Endothelial cell of umbilical vein (primary cell): ENCODE measurements around the gene OR52B2. TPM values are rescaled to one million over a fixed set of nuclear protein-coding genes. Genes with fewer than 3 reads are reported as not detected.

Experiments used
- BruUV-seq: library from RNA; stranded (reverse); fragments of 400-500 nt; replicated peaks from 2 replicates; lab custom pipeline; 2021; lab: Mats Ljungman, UMichigan
- CTCF ChIA-PET: fragments of 300-600, 350-600 bp; sonication (Branson Sonifier 250); formaldehyde crosslinking; loops from one replicate; lab custom pipeline; 2021; ENCODE audit warnings: antibody characterized with exemption, inconsistent platforms; lab: Charles Lee
- POLR2A ChIA-PET: fragments of 300-600, 350-600 bp; sonication (Branson Sonifier 250); formaldehyde crosslinking; loops from one replicate; lab custom pipeline; 2021; ENCODE audit warnings: antibody characterized with exemption, inconsistent platforms; lab: Charles Lee
- DNase-seq: peaks from one replicate; pipeline ENCODE4 v3.0.0-alpha.2; 2011; ENCODE audit warnings: low read depth, low spot score
- FAIRE-seq: peaks from 2 replicates; lab custom pipeline; 2011; peaks lifted over from hg19 to GRCh38; lab: Jason Lieb, UNC
- H2AFZ ChIP-seq: 2 replicates; pipeline ENCODE4 v1.6.0; 2012; ENCODE audit warnings: low read depth, low read length, control low read depth, inconsistent platforms
- H3K27ac ChIP-seq: 2 replicates; pipeline ENCODE4 v1.5.1; 2011; ENCODE audit warnings: low read depth, mild to moderate bottlenecking, control low read depth, low read length, moderate library complexity; ENCODE audit not compliant: insufficient read depth
- H3K27me3 ChIP-seq, 2 experiments: 2 replicates each; pipeline versions ENCODE4 v1.6.0 to v1.6.1; 2011; ENCODE audit warnings: low read length in 2 of 2, mixed read lengths in 1 of 2; ENCODE audit not compliant: control insufficient read depth in 2 of 2, insufficient read depth in 2 of 2
- H3K36me3 ChIP-seq, 2 experiments: 2 replicates in 1 of 2; 3 replicates in 1 of 2; pipeline ENCODE4 v1.5.1; 2011; ENCODE audit warnings: low read length in 2 of 2, mild to moderate bottlenecking in 1 of 2, moderate library complexity in 1 of 2; ENCODE audit not compliant: control insufficient read depth in 2 of 2, insufficient read depth in 2 of 2; ENCODE audit errors: extremely low read depth in 1 of 2
- H3K4me1 ChIP-seq: 3 replicates; pipeline ENCODE4 v1.5.1; 2011; ENCODE audit warnings: mild to moderate bottlenecking, low read length; ENCODE audit not compliant: control insufficient read depth, insufficient read depth; ENCODE audit errors: extremely low read depth
- H3K4me2 ChIP-seq: 2 replicates; pipeline ENCODE4 v1.6.1; 2011; ENCODE audit warnings: low read length, control low read depth, mixed read lengths; ENCODE audit not compliant: insufficient read depth
- H3K4me3 ChIP-seq, 3 experiments: fragments of 200-600 bp in 1 of 3; sonication (generic), shearing (Covaris generic) in 1 of 3; replicated peaks in 1 of 3; 2 replicates each; pipeline ENCODE4 v1.5.1; 2011 to 2016; ENCODE audit warnings: control low read depth in 3 of 3, low read length in 3 of 3, mild to moderate bottlenecking in 2 of 3, inconsistent platforms in 1 of 3, low read depth in 1 of 3, moderate library complexity in 1 of 3; ENCODE audit not compliant: insufficient read depth in 1 of 3
- H3K79me2 ChIP-seq: 2 replicates; pipeline ENCODE4 v1.6.0; 2012; ENCODE audit warnings: low read length, inconsistent platforms; ENCODE audit not compliant: control insufficient read depth, insufficient read depth
- H3K9ac ChIP-seq: replicated peaks from 2 replicates; pipeline ENCODE3; 2011; ENCODE audit warnings: low read length, control low read depth; ENCODE audit not compliant: insufficient read depth; ENCODE audit errors: extremely low read depth
- H3K9me1 ChIP-seq: replicated peaks from 3 replicates; pipeline ENCODE4 v1.6.0; 2011; ENCODE audit warnings: mild to moderate bottlenecking, low read length; ENCODE audit not compliant: control insufficient read depth, insufficient read depth; ENCODE audit errors: extremely low read depth
- H3K9me3 ChIP-seq: replicated peaks from 2 replicates; pipeline ENCODE4 v1.5.1; 2012; ENCODE audit warnings: low read length, inconsistent platforms; ENCODE audit not compliant: control insufficient read depth, insufficient read depth
- H4K20me1 ChIP-seq: replicated peaks from 2 replicates; pipeline ENCODE3; 2011; ENCODE audit warnings: mild to moderate bottlenecking, low read length; ENCODE audit not compliant: control insufficient read depth, insufficient read depth; ENCODE audit errors: extremely low read depth
- EZH2 ChIP-seq: IDR thresholded peaks from 2 replicates; pipeline ENCODE4 v1.6.1; 2012; ENCODE audit warnings: borderline replicate concordance, low read depth, mild to moderate bottlenecking, moderate library complexity, low read length, inconsistent platforms; ENCODE audit not compliant: severe bottlenecking
- FOS ChIP-seq: IDR thresholded peaks from 2 replicates; pipeline ENCODE4 v1.6.1; 2011; ENCODE audit warnings: mild to moderate bottlenecking, low read length, moderate library complexity, borderline replicate concordance; ENCODE audit not compliant: insufficient read depth
- GATA2 ChIP-seq: IDR thresholded peaks from 2 replicates; pipeline ENCODE4 v1.7.0; 2011; ENCODE audit warnings: low read depth, mild to moderate bottlenecking, moderate library complexity, mixed read lengths, low read length; ENCODE audit not compliant: insufficient read length, insufficient read depth
- JUN ChIP-seq: IDR thresholded peaks from 2 replicates; pipeline ENCODE4 v1.6.1; 2011; ENCODE audit warnings: borderline replicate concordance, low read depth; ENCODE audit not compliant: insufficient read length, insufficient read depth
- MYC ChIP-seq: IDR thresholded peaks from one replicate; pipeline ENCODE4 v1.6.1; 2011; ENCODE audit warnings: mild to moderate bottlenecking, low read depth, low read length
- POLR2A ChIP-seq: IDR thresholded peaks from 2 replicates; pipeline ENCODE4 v1.6.1; 2012; ENCODE audit warnings: low read depth, mild to moderate bottlenecking, control low read depth, low read length
- POLR2AphosphoS5 ChIP-seq: IDR thresholded peaks from 2 replicates; pipeline ENCODE4 v1.6.1; 2012; ENCODE audit warnings: low read depth, mild to moderate bottlenecking, control low read depth, low read length, moderate library complexity; ENCODE audit not compliant: insufficient read depth
- dilution Hi-C: fragments of 300-500 bp; cut with MboI; formaldehyde crosslinking; loops from one replicate; pipeline ENCODE4 v1.15.0; 2019; ENCODE audit warnings: low sequenced_read_pairs; ENCODE audit not compliant: extremely low pct_ligation_motif_present
- intact Hi-C: fragments of 100-400 bp; cut with micrococcal nuclease; formaldehyde crosslinking; loops from one replicate; pipeline ENCODE4 v1.10.0; 2022
- polyA plus RNA-seq, 4 experiments: library from polyadenylated mRNA; depleted of rRNA in 3 of 4; stranded (reverse) in 3 of 4; unstranded in 1 of 4; fragments of >200 nt; gene quantifications; 2 replicates each; pipeline versions ENCODE4 v1.2.1 to v1.2.3, GENCODE V29; 2011 to 2012; ENCODE audit warnings: missing spikeins in 1 of 4
- total RNA-seq: library from RNA; stranded (reverse); gene quantifications from 2 replicates; pipeline ENCODE4 v1.2.3, GENCODE V29; 2021
- TF ChIP-seq, protein P1 (sequence below), 2 donors: IDR thresholded peaks; 1 replicate in 1 of 2; 2 replicates in 1 of 2; pipeline ENCODE4 v1.5.1; 2011; ENCODE audit warnings: low read length in 2 of 2, mild to moderate bottlenecking in 2 of 2, moderate library complexity in 2 of 2, control low read depth in 1 of 2, inconsistent platforms in 1 of 2, low read depth in 1 of 2; ENCODE audit not compliant: insufficient read depth in 1 of 2; ENCODE audit errors: extremely low read depth in 1 of 2
- TF ChIP-seq, protein P2 (sequence below): IDR thresholded peaks from 2 replicates; pipeline ENCODE4 v1.6.1; 2011; ENCODE audit not compliant: insufficient read depth, insufficient read length

OR52B2 gene
- total and polyA plus RNA-seq, 2 donors (not counting 3 experiments of a cell fraction or from before 2014, with no cell fraction given): not detected

DNA sequence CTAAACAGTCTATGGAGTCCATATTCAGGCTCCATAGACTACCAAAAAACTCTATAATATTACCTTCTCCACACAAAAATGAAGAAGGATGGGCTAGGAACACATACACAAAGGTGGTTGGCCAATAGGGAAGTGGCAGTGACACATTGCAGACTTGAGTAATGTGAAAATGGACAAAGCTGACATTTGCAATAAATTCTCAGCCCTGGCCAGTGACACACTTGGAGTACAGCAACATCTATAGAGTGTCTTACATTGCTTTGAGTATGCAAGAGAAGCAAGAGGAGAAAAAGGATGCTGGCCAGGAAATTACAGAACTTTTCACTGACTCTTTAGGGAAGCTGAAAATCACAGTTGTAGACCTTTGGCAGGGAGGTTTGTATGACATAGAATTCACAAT is 21.6 kb upstream of the OR52B2 start:
- BruUV-seq: no TSS peak
- H3K36me3 ChIP-seq: no peaks in the 10 kb centered on the region
- H3K4me3 ChIP-seq: no peak overlapping the region
- TF ChIP-seq FOS: no peak
- no peak for TF ChIP-seq EZH2
- TF ChIP-seq POLR2A: no peak
- TF ChIP-seq JUN: no peak
- no peak for TF ChIP-seq MYC
- TF ChIP-seq, protein P1, sequence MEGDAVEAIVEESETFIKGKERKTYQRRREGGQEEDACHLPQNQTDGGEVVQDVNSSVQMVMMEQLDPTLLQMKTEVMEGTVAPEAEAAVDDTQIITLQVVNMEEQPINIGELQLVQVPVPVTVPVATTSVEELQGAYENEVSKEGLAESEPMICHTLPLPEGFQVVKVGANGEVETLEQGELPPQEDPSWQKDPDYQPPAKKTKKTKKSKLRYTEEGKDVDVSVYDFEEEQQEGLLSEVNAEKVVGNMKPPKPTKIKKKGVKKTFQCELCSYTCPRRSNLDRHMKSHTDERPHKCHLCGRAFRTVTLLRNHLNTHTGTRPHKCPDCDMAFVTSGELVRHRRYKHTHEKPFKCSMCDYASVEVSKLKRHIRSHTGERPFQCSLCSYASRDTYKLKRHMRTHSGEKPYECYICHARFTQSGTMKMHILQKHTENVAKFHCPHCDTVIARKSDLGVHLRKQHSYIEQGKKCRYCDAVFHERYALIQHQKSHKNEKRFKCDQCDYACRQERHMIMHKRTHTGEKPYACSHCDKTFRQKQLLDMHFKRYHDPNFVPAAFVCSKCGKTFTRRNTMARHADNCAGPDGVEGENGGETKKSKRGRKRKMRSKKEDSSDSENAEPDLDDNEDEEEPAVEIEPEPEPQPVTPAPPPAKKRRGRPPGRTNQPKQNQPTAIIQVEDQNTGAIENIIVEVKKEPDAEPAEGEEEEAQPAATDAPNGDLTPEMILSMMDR (IDR thresholded peaks at IDR 0.05; ENCODE audit: extremely low read depth in 1 of 2, insufficient read depth in 1 of 2, low read depth in 1 of 2, low read length in 2 of 2): no peak
- no peak for TF ChIP-seq POLR2AphosphoS5
- TF ChIP-seq, protein P2, sequence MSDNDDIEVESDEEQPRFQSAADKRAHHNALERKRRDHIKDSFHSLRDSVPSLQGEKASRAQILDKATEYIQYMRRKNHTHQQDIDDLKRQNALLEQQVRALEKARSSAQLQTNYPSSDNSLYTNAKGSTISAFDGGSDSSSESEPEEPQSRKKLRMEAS: no peak
- TF ChIP-seq GATA2: no peak
- POLR2A ChIA-PET: no interaction called here
- dilution Hi-C loops: no loop called here
- no peak overlapping the region for H3K27ac ChIP-seq
- no peaks in the 10 kb centered on the region for H4K20me1 ChIP-seq
- no peak overlapping the region for H3K4me2 ChIP-seq
- DNase-seq (no peak), FAIRE-seq (no peak)
- H2AFZ ChIP-seq: no peak overlapping the region
- no peaks in the 10 kb centered on the region for H3K9me1 ChIP-seq
- peaks cover 0 to 5% of the 10 kb centered on the region in 2 experiments for H3K27me3 ChIP-seq
- H3K9me3 ChIP-seq: no peaks in the 10 kb centered on the region
- H3K79me2 ChIP-seq: no peaks in the 10 kb centered on the region
- CTCF ChIA-PET: interaction anchor here (1.0 kb wide), 1 partner anchor 8 kb away, joined by 3 read pairs; no protein-coding TSS in a partner anchor
- no peak overlapping the region for H3K9ac ChIP-seq
- intact Hi-C loops: no loop called here
- H3K4me1 ChIP-seq: no peaks in the 10 kb centered on the region
